ENCODE results near the gene OASL. TPM values are rescaled to one million over a fixed set of nuclear protein-coding genes. Genes with fewer than 3 reads are reported as not detected.
A peak's percentile ranks its signal among the peaks of the same experiment; 100 is the strongest.

The OASL gene
- total RNA-seq, 8 experiments from 2014 or later = 0.08 to 3.1 (median 0.23) TPM; not detected in 3

DNA sequence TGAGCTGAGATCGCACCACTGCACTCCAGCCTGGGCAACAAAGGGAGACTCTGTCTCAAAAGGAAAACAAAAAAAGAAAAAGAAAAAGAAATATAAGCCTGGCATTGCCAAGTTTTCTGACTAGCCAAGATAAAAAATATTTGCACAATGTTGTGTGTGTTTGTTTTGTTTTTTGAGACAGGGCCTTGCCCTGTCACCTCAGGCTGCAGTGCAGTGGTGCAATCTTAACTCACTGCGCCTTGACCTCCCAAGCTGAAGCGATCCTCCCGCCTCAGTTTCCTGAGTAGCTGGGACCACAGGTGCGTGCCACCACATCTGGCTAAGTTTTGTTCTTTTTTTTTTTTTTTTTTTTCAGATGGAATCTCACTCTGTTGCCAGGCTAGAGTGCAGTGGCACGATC, 17.3 kb downstream of the OASL start:
- WGBS, 10 experiments = 70 to 100% (median 87%) methylated on average over 1 to 5 of the region's 6 CpGs; no CpG with 5 or more reads in 3 of the 10 experiments
- ATAC-seq (replicated peaks in 6 of 8) = no peak
- no peaks in the 10 kb centered on the region for H3K4me1 ChIP-seq (replicated peaks in 1 of 2)
- in situ Hi-C loops (cut with MboI; ENCODE audit: low pct_unique_long_range_greater_than_20kb in 2 of 9, low sequenced_read_pairs in 9 of 9, unreplicated experiment in 9 of 9) = no loop called here
- no peak overlapping the region for H3K27ac ChIP-seq
- H3K4me3 ChIP-seq = no peak overlapping the region

- in situ Hi-C loops (cut with MboI; ENCODE audit: low pct_unique_long_range_greater_than_20kb in 2 of 9, low sequenced_read_pairs in 9 of 9, unreplicated experiment in 9 of 9) = no loop called here
- Histone ChIP-seq H3K4me1 (replicated peaks in 1 of 2) (peaks cover 0 to 6% of the 10 kb centered on the region in 2 donors), H3K4me3 (no peak overlapping the region), H3K27ac (no peak overlapping the region)
- 0 to 100% (median 70%) methylated on average over 1 to 2 of the region's 2 CpGs; no CpG with 5 or more reads in 1 of the 10 experiments for WGBS, 10 experiments
- no peak for ATAC-seq (replicated peaks in 6 of 8)
Observed at GRCh38 chr12:121018860-121019617, 20.0 kb downstream of the OASL start.

- WGBS, 10 experiments = 60 to 94% (median 81%) methylated on average over 1 to 12 of the region's 15 CpGs; no CpG with 5 or more reads in 2 of the 10 experiments
- Histone ChIP-seq H3K4me3 (no peak overlapping the region), H3K4me1 (replicated peaks in 1 of 2) (peaks cover 0 to 6% of the 10 kb centered on the region in 2 donors), H3K27ac (no peak overlapping the region)
- ATAC-seq (replicated peaks in 6 of 8) = no peak
- in situ Hi-C loops (cut with MboI; ENCODE audit: low pct_unique_long_range_greater_than_20kb in 2 of 9, low sequenced_read_pairs in 9 of 9, unreplicated experiment in 9 of 9) = no loop called here
Observed at GRCh38 chr12:121017966-121018491, 21.0 kb downstream of the OASL start.

GRCh38 chr12:121015825-121016766, 22.9 kb downstream of the OASL start, which contains the start of gene C12orf43:
C12orf43 (minus strand) TSS chr12:121016487; CDS start chr12:121016474, 13 bp downstream.
- peak within 1 kb of the TSS; percentile 68 to 81 for H3K27ac ChIP-seq
- 0 to 27% (median 0%) methylated on average over 1 to 19 of the region's 34 CpGs; no CpG with 5 or more reads in 2 of the 10 experiments for WGBS, 10 experiments

DNA sequence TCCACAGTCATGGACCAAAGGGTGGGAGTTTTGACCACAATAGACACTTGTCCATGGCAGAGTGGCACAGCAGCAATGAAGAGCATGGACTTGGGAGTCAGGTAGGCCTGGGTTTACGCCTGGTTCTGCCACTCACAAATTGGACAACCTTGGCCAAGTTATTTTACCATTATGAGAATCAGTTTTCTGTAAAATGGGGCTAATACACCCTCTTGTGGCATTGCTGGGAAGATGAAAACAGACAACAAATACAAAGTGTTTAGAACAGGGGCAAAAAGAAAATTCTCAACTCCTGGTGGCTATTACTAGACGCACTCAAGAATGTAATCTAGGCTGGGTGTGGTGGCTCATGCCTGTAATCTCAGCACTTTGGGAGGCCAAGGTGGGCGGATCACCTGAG, 25.3 kb downstream of the OASL start:
- in situ Hi-C loops (cut with MboI; ENCODE audit: low pct_unique_long_range_greater_than_20kb in 2 of 9, low sequenced_read_pairs in 9 of 9, unreplicated experiment in 9 of 9) = no loop called here
- 60 to 100% (median 90%) methylated on average over 1 to 3 of the region's 3 CpGs; no CpG with 5 or more reads in 2 of the 10 experiments for WGBS, 10 experiments
- no peak overlapping the region for H3K4me3 ChIP-seq
- no peak for ATAC-seq (replicated peaks in 6 of 8)
- H3K27ac ChIP-seq = no peak overlapping the region
- H3K4me1 ChIP-seq (replicated peaks in 1 of 2) = peaks cover 0 to 6% of the 10 kb centered on the region in 2 donors

More at GRCh38 chr12:121015825-121016766, 22.9 kb downstream of the OASL start, which contains the start of gene C12orf43:
- peak within 1 kb of the TSS; percentile 64 to 96 (median 81) for H3K4me3 ChIP-seq
- H3K4me1 ChIP-seq (replicated peaks in 1 of 2) = peaks cover 0 to 6% of the 10 kb centered on the region in 2 donors
- peak; percentile 95 to 99 (median 96) for ATAC-seq (replicated peaks in 6 of 8)
- in situ Hi-C loops (cut with MboI; ENCODE audit: low pct_unique_long_range_greater_than_20kb in 2 of 9, low sequenced_read_pairs in 9 of 9, unreplicated experiment in 9 of 9) = no loop called here

DNA sequence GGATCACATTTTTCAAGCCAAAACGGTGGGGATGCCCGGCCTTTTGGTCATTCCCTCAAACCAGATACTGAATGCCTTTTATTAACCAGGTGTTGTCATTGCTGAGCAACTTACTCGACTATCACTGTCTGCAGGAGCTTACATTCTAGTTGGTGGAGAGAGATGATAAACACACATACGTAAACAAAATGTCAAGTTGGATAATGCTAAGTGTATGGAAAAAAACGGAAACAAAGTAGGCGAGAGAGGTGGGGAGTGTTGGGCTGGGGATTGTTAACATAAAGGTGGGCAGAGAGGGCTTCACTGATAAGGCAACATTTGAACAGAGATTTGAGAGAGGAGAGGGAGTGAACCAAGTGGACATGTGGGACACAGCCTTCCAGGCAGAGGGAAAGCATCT, 27.2 kb downstream of the OASL start:
- Histone ChIP-seq H3K4me1 (replicated peaks in 1 of 2) (peaks cover 0 to 6% of the 10 kb centered on the region in 2 donors), H3K27ac (no peak overlapping the region), H3K4me3 (no peak overlapping the region)
- in situ Hi-C loops (cut with MboI; ENCODE audit: low pct_unique_long_range_greater_than_20kb in 2 of 9, low sequenced_read_pairs in 9 of 9, unreplicated experiment in 9 of 9) = no loop called here
- ATAC-seq (replicated peaks in 6 of 8) = no peak
- WGBS, 10 experiments = 80 to 100% (median 90%) methylated on average over 1 to 6 of the region's 6 CpGs; no CpG with 5 or more reads in 3 of the 10 experiments

- in situ Hi-C loops (cut with MboI; ENCODE audit: low pct_unique_long_range_greater_than_20kb in 2 of 9, low sequenced_read_pairs in 9 of 9, unreplicated experiment in 9 of 9) = no loop called here
- no peak for ATAC-seq (replicated peaks in 6 of 8)
- Histone ChIP-seq H3K4me3 (no peak overlapping the region), H3K4me1 (replicated peaks in 1 of 2) (peaks cover 0 to 6% of the 10 kb centered on the region in 2 donors), H3K27ac (no peak overlapping the region)
- WGBS, 10 experiments = 67 to 100% (median 96%) methylated on average over 1 to 4 of the region's 8 CpGs; no CpG with 5 or more reads in 1 of the 10 experiments
Observed at GRCh38 chr12:121010860-121011259, 28.2 kb downstream of the OASL start.

DNA sequence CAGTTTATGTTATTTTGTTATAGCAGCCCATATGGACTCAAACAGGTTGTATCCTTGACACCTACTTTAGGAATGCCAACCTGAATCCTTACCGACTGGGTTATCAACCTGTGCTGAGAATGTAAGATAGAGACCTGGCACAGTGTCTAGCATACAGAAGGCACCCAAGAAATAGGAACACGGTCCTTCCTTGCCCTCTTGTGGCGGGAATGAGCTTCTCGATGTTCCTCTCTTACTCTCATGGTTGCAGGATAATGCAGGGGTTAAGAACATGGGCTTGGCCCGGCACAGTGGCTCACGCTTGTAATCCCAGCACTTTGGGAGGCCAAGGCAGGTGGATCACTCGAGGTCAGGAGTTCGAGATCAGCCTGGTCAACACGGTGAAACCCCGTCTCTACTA, 29.3 kb downstream of the OASL start:
- H3K27ac ChIP-seq = no peak overlapping the region
- ATAC-seq (replicated peaks in 6 of 8) = peak; percentile 42 to 95 (median 70)
- WGBS, 10 experiments = 43 to 80% (median 67%) methylated on average over 1 to 10 of the region's 10 CpGs; no CpG with 5 or more reads in 2 of the 10 experiments
- in situ Hi-C loops (cut with MboI; ENCODE audit: low pct_unique_long_range_greater_than_20kb in 2 of 9, low sequenced_read_pairs in 9 of 9, unreplicated experiment in 9 of 9) = no loop called here
- no peaks in the 10 kb centered on the region for H3K4me1 ChIP-seq (replicated peaks in 1 of 2)
- H3K4me3 ChIP-seq = no peak overlapping the region

DNA sequence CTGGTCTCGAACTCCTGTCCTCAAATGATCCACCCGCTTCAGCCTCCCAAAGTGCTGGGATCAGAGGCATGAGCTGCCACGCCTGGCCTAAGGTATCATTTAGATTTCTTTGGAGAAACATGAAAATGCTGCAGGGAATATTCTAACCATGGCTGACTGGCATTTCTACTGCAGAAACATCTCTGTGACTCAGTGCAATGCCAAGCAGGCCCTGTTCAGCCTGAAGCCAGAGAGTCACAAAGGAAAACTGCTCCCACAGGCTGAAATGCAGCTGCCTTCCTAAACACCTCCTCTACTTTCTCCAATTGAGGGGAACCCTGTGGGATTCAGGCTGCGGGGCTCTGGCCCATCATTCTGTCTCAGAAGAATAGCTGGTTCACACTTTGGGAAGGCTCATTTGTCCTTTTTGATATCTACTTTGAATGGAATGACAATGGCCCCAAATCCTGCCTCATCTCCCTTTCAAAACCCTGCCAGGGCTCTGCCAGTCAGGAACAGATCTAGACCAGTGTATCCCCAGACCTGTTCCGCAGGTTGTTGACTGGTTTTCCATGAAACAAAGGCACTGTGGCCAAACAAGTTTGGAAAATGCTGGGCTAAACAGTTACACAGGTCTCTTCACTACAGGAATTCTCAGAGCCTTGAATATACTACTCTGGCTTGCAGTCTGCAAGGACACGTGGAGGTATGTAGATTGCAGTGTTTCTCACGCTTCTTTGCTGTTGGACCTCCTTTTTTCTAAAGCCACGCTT, 30.5 kb downstream of the OASL start:
- no peak overlapping the region for H3K27ac ChIP-seq
- ATAC-seq (replicated peaks in 6 of 8) = no peak
- in situ Hi-C loops (cut with MboI; ENCODE audit: low pct_unique_long_range_greater_than_20kb in 2 of 9, low sequenced_read_pairs in 9 of 9, unreplicated experiment in 9 of 9) = no loop called here
- H3K4me1 ChIP-seq (replicated peaks in 1 of 2) = no peaks in the 10 kb centered on the region
- no peak overlapping the region for H3K4me3 ChIP-seq
- 74 to 100% (median 100%) methylated on average over 1 to 3 of the region's 8 CpGs; no CpG with 5 or more reads in 2 of the 10 experiments for WGBS, 10 experiments

DNA sequence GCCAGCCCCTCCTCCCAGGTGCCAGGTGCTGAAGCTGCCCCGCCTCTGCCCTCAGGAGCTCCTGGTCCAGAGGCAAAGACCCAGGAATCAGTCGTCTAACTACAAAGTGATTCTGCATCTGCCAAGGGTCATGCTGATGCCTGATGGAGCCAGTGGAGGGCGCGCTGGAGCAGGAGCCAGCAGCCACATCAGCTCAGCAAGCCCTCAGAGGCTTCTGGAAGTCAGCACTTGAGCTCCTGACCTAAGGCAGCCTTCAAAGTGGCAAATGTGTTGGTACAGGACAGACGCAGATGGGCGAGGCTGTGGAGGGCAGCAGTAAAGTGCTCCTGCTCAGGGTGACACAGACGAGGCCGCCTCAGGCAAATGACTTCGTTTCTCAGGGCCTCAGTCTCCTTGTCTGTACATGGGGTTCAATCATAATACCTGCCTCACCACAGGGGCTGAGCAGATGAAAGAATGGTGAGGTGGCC, 33.7 kb downstream of the OASL start:
- in situ Hi-C loops (cut with MboI; ENCODE audit: low pct_unique_long_range_greater_than_20kb in 2 of 9, low sequenced_read_pairs in 9 of 9, unreplicated experiment in 9 of 9) = no loop called here
- no peaks in the 10 kb centered on the region for H3K4me1 ChIP-seq (replicated peaks in 1 of 2)
- ATAC-seq (replicated peaks in 6 of 8) = peak in 3 of 8 experiments; percentile 78 to 86 (median 79)
- H3K4me3 ChIP-seq = no peak overlapping the region
- H3K27ac ChIP-seq = no peak overlapping the region
- WGBS, 10 experiments = 0 to 92% (median 32%) methylated on average over 1 to 6 of the region's 9 CpGs; no CpG with 5 or more reads in 3 of the 10 experiments

GRCh38 chr12:121004253-121004815, 34.7 kb downstream of the OASL start:
- 60 to 100% (median 100%) methylated on average over 1 to 5 of the region's 16 CpGs; no CpG with 5 or more reads in 5 of the 10 experiments for WGBS, 10 experiments
- in situ Hi-C loops (cut with MboI; ENCODE audit: low pct_unique_long_range_greater_than_20kb in 2 of 9, low sequenced_read_pairs in 9 of 9, unreplicated experiment in 9 of 9) = no loop called here
- no peak for ATAC-seq (replicated peaks in 6 of 8)
- H3K4me1 ChIP-seq (replicated peaks in 1 of 2) = no peaks in the 10 kb centered on the region
- no peak overlapping the region for H3K27ac ChIP-seq
- no peak overlapping the region for H3K4me3 ChIP-seq

DNA sequence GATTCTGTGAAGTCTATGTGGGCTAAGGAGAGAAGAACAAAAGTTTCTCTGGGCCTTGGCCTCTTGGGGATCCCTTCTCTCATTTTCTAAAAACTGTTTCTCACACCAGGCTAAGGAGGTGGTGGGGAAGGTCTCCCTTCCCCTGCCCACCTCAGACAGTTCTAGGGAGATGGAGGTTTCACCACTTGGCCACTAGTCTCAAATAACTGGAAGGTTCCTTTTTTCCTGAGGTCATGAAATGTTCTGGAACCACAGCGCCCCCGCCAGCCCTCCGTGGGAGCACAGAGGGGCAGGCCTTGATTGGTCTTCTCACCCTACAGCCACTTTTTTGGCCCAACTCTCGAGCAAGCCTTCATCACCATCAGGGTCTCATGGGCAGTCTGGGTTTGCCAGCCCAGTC, 35.4 kb downstream of the OASL start:
- in situ Hi-C loops (cut with MboI; ENCODE audit: low pct_unique_long_range_greater_than_20kb in 2 of 9, low sequenced_read_pairs in 9 of 9, unreplicated experiment in 9 of 9) = no loop called here

More for the DNA sequence above, 35.4 kb downstream of the OASL start:
- WGBS, 10 experiments = 78 to 80% (median 80%) methylated on average over 1 to 3 of the region's 4 CpGs; no CpG with 5 or more reads in 7 of the 10 experiments
- H3K4me3 ChIP-seq = no peak overlapping the region
- H3K27ac ChIP-seq = no peak overlapping the region
- no peak for ATAC-seq (replicated peaks in 6 of 8)
- no peaks in the 10 kb centered on the region for H3K4me1 ChIP-seq (replicated peaks in 1 of 2)
